Stimulated activated CD8-positive, alpha-beta memory T cell treated with anti-CD3 and anti-CD28 coated beads, Interleukin-4, amount 100 ng/mL, for 48 hours (primary cell): Measurements from ENCODE around the gene S100A3.
"Not testable (repeated sequence)": the region's sequence is repeated elsewhere in the genome, so short reads cannot be mapped to it uniquely, and the experiment has no call there.

Source experiments
- DNase-seq: peaks from one replicate; pipeline ENCODE4 v3.0.0-alpha.2; 2020

The S100A3 gene

GRCh38 chr1:153534226-153534924 lies 14.7 kb downstream of the S100A3 start:
- no peak for DNase-seq

- peak; percentile 46 for DNase-seq
These were observed 15.3 kb downstream of the S100A3 start for GRCh38 chr1:153533689-153534201.

- peak; percentile 90 for DNase-seq
These were observed 16.1 kb downstream of the S100A3 start for GRCh38 chr1:153532769-153533599.

- peak; percentile 50 for DNase-seq
These were observed 16.9 kb downstream of the S100A3 start for GRCh38 chr1:153532181-153532580.

DNA sequence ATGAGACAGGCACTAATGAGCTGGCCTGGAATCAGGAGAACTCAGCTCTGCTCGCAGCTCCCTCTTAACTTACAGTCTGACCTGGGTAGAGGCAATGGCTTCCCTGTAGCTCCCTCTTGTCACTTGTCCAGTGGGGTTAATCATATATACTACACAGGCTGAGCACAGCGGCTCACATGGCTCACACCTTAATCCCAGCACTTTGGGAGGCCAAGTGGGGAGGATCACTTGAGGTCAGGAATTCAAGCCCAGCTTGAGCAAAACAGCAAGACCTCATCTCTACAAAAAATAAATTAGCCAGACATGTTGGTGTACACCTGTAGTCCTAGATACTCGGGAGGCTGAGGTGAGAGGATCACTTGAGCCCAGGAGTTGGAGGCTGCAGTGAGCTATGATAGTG lies 17.4 kb downstream of the S100A3 start:
- no peak for DNase-seq

GRCh38 chr1:153527683-153528040 lies 21.4 kb downstream of the S100A3 start:
- no peak for DNase-seq

- no peak for DNase-seq
These were observed 21.9 kb downstream of the S100A3 start for GRCh38 chr1:153527023-153527682.

DNA sequence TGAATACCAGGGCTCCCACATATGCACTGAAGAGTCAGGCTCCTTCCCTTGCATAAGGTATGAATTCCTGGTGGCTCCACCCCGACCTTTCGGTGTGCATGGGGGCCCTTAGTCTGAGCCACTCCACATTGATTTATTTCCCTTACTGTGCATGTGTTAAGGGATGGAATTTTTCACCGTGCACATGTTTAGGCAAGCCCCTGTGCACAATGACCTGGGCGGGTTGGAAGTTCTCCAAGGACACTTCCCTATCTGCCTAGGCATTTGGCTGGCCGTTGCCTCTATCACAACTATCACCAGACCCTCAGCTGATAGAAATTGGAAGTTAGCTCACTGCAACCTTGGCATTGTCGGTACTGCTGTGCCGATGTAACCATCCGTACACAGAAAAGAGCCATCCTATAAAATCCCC lies 22.9 kb downstream of the S100A3 start:
- DNase-seq = no peak

- DNase-seq = no peak
These were observed 23.9 kb downstream of the S100A3 start for GRCh38 chr1:153525088-153525728.

DNA sequence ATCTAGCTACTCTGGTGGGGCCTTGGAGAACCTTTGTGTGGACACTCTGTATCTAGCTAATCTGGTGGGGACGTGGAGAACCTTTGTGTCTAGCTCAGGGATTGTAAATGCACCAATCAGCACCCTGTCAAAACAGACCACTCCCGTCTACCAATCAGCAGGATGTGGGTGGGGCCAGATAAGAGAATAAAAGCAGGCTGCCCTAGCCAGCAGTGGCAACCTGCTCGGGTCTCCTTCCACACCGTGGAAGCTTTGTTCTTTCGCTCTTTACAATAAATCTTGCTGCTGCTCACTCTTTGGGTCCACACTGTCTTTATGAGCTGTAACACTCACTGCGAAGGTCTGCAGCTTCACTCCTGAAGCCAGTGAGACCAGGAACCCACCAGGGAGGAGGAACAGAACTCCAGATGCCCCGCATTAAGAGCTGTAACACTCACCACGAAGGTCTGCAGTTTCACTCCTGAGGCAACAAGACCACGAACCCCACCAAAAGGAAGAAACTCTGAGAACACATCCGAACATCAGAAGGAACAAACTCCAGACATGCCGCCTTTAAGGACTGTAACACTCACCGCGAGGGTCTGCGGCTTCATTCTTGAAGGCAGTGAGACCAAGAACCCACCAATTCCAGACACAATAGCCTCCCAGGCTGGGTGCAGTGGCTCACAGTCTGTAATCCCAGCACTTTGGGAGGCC lies 26.6 kb downstream of the S100A3 start:
- not testable (repeated sequence) for DNase-seq

DNA sequence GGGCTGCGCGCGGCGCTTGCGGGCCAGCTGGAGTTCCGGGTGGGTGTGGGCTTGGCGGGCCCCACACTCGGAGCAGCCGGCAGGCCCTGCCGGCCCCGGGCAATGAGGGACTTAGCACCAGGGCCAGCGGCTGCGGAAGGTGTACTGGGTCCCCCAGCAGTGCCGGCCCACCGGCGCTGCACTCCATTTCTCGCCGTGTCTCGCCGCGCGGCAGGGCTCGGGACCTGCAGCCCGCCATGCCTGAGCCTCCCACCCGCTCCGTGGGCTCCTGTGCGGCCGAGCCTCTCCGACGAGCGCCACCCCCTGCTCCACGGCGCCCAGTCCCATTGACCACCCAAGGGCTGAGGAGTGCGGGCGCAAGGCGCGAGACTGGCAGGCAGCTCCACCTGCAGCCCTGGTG lies 27.2 kb downstream of the S100A3 start:
- DNase-seq = not testable (repeated sequence)

GRCh38 chr1:153520818-153521476 lies 28.1 kb downstream of the S100A3 start:
- peak; percentile 14 for DNase-seq

GRCh38 chr1:153520137-153520691 lies 28.8 kb downstream of the S100A3 start:
- peak; percentile 14 for DNase-seq

DNA sequence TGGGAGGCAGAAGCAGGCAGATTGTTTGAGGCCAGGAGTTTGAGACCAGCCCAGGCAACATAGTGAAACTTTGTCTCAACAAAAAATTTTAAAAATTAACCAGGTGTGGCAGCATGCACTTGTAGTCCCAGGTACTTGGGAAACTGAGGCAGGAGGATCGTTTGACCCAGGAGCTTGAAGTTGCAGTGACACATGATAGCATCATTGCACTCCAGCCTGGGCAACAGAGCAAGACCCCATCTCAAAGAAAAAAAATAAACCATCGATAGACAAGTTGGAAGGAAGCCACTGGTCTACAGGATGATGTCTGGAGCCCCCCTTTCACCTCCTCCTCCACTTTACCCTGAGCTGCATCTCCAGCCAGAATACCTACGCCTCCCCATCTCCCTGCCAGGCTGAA lies 29.8 kb downstream of the S100A3 start:
- peak; percentile 11 for DNase-seq

GRCh38 chr1:153515504-153516394 lies 33.3 kb downstream of the S100A3 start:
- DNase-seq = no peak

DNA sequence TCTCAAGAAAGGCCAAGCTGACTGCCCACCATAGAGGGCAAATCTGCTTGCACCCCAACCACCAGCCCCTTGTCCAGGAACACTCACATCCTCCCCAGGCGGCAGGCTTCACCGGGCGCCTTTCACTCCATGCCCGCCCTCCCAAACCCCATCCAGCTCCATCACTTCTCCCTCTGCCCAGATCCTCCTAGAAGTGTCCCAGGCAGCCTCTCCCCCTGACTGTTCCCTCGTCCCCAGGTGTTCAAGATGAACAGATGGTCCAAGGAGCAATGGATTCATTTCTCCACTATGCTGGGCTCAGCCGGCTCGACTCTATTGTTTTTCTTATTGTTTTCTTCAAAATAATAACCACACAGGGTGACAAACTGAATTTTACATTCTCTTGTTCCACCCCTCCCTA lies 35.4 kb downstream of the S100A3 start:
- DNase-seq = no peak

GRCh38 chr1:153513023-153513422 lies 36.0 kb downstream of the S100A3 start:
- DNase-seq = no peak

GRCh38 chr1:153510984-153511410 lies 38.1 kb downstream of the S100A3 start:
- DNase-seq = peak; percentile 88

- peak; percentile 86 for DNase-seq
These were observed 39.2 kb downstream of the S100A3 start for GRCh38 chr1:153509729-153510354.

DNA sequence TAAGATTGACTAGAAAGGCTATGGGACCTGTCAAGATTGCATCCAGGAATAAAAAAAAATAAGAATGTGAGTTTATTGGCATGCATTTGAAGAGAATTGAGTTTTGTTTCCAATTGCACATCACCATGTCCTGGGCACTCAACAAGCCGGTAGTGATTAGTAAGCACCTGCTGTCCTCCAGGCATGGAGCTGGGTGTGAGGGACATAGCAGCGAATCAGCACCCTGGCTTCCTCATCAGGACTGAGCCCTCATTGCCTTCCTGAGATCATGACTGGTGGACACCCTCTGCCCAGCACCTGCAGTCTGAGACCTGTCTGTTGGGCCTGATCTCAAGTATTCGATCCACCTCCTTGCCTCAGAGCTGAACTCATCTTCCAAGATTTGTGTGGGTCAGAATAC lies 40.0 kb downstream of the S100A3 start:
- DNase-seq = no peak
